Gastrocnemius medialis (tissue), 4 donors: Measurements from ENCODE around the gene GK2.

Experiments
- POLR2A ChIP-seq, 2 donors: fragments of 450-650 bp; IDR thresholded peaks; one replicate each; pipeline ENCODE4 v1.6.1; 2017; ENCODE audit warnings: antibody characterized with exemption in 2 of 2, mild to moderate bottlenecking in 2 of 2, moderate library complexity in 2 of 2
- TF ChIP-seq, protein P1 (sequence below), 5 experiments: fragments of 450-650 bp in 3 of 5; fragments of 200-600 bp in 2 of 5; sonication (generic) in 2 of 5; IDR thresholded peaks in 4 of 5; conservative IDR thresholded peaks in 1 of 5; 1 replicate in 4 of 5; 2 replicates in 1 of 5; pipeline ENCODE4 v1.5.1; 2016 to 2019; ENCODE audit warnings: antibody characterized with exemption in 5 of 5, mild to moderate bottlenecking in 3 of 5, moderate library complexity in 3 of 5

- TF ChIP-seq, protein P1, sequence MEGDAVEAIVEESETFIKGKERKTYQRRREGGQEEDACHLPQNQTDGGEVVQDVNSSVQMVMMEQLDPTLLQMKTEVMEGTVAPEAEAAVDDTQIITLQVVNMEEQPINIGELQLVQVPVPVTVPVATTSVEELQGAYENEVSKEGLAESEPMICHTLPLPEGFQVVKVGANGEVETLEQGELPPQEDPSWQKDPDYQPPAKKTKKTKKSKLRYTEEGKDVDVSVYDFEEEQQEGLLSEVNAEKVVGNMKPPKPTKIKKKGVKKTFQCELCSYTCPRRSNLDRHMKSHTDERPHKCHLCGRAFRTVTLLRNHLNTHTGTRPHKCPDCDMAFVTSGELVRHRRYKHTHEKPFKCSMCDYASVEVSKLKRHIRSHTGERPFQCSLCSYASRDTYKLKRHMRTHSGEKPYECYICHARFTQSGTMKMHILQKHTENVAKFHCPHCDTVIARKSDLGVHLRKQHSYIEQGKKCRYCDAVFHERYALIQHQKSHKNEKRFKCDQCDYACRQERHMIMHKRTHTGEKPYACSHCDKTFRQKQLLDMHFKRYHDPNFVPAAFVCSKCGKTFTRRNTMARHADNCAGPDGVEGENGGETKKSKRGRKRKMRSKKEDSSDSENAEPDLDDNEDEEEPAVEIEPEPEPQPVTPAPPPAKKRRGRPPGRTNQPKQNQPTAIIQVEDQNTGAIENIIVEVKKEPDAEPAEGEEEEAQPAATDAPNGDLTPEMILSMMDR (IDR thresholded peaks at IDR 0.05 in 4 of 5, conservative IDR thresholded peaks at IDR 0.05 in 1 of 5) = no peak
- no peak for TF ChIP-seq POLR2A (IDR thresholded peaks at IDR 0.05)
Observed at GRCh38 chr4:79390890-79391289, 17.1 kb downstream of the GK2 start.
